HG02588 (cell line): ENCODE measurements around the gene FMO1.
"Not testable (repeated sequence)": the region's sequence is repeated elsewhere in the genome, so short reads cannot be mapped to it uniquely, and the experiment has no call there.

ENCODE experiments used
- ATAC-seq: cut with Tn5 transposase; IDR thresholded peaks from one replicate; pipeline ENCODE4 v1.9.1; 2021; ENCODE audit warnings: mild to moderate bottlenecking, moderate library complexity; ENCODE audit not compliant: unreplicated experiment

The FMO1 gene, protein sequence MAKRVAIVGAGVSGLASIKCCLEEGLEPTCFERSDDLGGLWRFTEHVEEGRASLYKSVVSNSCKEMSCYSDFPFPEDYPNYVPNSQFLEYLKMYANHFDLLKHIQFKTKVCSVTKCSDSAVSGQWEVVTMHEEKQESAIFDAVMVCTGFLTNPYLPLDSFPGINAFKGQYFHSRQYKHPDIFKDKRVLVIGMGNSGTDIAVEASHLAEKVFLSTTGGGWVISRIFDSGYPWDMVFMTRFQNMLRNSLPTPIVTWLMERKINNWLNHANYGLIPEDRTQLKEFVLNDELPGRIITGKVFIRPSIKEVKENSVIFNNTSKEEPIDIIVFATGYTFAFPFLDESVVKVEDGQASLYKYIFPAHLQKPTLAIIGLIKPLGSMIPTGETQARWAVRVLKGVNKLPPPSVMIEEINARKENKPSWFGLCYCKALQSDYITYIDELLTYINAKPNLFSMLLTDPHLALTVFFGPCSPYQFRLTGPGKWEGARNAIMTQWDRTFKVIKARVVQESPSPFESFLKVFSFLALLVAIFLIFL

DNA sequence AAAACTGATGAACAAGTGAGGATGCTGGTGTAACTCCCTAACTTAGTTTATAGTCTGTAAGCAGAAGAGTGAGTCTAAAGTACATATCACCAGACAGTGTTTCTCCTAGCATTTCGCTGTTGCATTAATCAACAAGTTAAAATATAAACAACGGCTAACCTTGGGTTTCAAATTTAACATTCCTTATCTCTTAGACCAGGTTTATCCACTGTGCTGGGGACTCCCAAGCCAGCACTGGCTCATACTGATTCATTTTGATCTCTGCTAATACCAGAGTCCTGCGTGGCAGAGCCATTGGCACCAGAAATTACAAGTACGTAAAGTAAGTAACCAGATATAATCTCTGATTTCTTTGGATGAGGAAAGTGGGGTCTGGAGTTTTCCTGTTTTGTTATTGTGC, at the start of gene FMO1:
Gene FMO1 (plus strand): TSS at position 193 of the 400 bp plus-strand sequence. CDS start 9,594 bp downstream, outside the sequence.
- no peak for ATAC-seq

DNA sequence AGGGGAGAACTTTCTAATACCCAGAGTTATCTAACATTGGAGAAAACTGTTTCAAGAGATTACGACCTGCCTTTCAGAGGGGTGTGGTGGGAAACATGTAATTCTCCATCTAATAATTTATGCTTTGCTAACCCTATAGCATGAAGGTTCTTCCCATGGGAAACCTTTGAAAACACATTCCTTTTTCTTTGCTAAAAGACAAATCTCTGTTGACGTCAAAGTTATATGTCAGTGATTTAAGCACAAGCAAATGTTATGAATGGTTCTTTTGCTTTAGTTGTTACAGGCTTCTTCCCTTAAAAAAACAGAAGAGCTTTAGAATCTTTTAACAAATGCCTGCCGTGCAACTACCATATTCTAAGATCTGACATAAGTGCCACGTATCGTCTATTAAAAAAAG, 44.0 kb upstream of the FMO1 start:
- ATAC-seq, result no peak

DNA sequence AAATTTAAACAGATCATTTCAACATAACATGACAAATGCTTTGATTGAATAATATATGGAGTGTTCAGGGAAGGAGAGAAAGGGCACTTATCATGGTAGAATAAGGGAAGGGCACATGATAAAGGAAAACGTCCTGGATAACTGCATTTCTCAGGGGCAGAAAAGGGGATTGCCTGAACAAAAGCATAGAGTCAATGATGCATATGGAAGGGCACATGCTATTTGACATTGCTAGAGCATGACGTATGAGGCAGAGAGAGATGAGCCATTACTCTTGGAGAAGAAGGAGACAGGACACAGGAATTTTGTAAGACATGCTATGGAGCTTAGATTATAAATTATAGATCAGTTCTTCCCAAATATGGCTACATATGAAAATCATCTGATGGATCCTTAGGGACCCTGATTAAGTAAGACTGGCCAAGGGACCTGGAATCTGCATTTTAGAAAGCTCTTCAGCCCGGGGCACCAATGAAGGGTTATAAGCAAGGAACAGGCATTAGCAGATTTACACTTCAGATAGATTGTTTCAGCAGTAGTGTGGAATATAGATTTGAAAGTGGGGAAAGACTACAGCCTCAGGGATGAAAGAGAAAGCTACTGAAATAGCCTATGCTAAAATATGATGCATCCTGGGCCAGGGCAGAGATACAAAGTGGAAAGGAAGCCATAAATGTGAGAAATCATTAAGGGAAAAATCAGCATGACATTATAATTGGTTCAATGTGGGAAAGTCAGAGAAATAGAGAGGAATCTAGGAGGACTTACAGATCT, 41.9 kb upstream of the FMO1 start:
- ATAC-seq, result no peak

DNA sequence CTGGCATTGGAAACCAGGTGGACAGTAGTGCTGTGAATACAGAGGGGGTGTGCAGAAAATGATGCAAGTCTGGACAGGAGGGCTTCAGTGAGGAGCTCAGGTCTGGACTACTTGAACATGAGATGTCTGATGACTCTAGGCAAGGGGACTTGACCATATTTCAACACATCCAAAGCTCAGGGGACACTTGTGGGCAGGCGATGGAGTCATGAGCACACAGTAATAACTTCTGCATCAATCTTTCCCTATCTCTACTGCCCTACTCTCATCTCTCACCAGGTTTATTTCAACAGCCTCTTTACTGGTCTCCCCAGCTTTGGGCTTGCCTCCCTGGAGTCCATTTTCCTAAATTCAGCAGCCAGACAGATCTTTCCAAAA, 41.3 kb upstream of the FMO1 start:
- no peak for ATAC-seq

DNA sequence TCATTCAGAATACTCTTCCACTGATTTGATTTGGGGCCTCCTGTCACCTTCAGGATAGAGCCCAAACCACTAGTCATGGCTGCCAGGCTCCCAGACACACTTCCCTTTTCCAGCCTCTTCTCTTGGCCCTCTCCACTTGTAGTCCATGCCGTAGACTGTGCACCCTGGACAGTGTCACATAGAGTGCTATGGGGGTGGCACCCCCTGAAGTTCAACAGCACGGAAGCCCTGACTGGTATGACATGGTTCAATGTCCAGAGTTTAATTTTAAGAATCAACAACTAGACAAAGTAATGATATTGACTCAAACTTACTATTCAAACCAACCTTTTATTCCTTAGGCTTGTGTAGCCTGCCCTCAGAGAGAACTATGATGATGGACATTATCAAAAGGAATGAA, 40.9 kb upstream of the FMO1 start:
- no peak for ATAC-seq

DNA sequence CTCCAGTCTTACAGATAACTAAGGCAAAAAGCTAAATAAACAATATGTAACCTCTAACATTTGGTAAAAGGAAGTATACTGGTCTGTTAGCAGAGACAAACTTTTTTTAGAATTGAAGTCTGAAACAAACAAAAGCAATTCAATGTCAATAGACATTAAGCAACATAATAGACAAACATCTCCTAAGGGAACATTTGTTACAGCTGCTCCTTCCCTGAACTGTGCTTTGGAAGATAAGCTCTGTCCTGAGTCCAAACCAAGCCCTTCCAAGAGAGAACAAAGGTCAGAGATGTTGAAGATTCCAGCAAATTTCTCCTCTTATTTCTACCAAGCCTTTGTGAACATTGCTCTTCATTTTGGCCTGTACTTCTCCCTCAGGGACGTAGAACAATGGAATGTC, 37.9 kb upstream of the FMO1 start:
- no peak for ATAC-seq

DNA sequence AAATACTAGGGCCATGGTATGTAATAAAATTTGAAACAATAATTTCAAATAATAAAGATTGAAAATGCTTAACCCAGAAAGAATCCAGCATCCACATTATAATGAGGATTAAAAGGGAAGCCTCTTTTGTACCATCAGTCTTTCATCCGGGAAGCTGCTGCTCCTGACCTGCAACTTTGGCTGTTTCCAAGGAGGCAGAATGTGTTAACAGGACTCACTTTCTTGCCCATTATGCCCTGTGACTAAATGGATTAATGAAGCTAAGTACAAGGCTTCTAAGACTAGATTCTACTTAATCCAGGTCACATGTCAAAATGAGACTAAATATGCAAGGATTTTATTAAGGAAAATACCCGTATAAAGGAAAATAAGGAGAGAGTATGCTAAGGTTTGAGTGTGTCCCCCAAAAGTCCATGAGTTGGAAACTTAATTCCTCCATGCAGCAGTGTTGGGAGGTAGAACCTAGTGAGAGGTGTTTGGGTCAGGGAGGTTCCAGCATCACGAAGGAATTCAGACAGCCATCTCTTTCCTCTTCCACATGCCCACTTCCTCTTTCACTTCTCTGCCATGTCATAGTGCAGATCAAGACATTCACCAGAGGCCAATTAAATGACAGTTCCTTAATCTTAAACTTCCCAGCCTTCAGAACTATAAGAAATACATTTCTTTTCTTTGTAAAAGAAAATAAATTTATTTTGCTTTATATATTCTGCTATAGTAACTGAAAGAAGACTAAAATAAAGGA, 35.5 kb upstream of the FMO1 start:
- no peak for ATAC-seq

DNA sequence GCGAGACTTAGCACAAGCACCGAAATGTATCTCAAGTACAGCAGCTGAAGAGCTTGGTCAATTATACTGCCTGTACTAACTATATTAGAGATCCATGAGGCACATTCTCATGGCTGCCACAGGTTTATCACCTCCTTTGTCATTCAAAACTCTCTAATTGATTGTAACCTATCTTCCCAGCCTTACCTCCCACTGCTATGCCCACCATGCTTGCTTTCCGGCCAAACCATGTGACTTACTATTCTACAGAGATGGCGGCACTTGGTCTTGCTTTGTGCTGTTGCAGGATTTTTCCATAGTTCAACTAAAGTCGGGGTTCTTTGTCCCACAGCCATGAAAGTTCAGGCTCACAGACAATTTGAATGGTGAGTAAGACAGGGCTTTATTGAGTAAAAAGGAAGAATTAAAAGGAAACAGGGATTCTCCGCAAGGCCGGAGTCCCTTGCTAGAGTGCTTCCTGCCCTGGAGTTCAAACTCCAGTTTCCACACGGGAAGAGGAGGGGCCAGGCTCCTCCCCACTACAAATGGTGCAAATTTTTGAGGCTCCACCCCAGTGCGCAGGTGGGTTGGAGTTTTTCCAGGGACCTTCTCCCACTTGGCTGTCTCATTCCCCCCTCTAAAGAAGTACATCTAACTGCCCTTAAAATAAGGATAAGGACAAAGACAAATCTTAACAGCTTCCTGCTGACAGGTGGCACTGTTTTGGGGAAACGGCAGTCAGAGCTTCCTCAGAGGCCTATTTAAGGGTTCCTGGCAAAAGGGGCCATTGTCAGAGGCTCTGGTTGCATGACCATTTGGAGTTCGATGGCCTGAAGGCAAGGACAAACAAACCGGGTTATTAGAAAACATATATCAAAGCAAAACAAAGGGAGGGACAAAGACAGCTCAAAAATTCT, 34.5 kb upstream of the FMO1 start:
- ATAC-seq, result no peak

DNA sequence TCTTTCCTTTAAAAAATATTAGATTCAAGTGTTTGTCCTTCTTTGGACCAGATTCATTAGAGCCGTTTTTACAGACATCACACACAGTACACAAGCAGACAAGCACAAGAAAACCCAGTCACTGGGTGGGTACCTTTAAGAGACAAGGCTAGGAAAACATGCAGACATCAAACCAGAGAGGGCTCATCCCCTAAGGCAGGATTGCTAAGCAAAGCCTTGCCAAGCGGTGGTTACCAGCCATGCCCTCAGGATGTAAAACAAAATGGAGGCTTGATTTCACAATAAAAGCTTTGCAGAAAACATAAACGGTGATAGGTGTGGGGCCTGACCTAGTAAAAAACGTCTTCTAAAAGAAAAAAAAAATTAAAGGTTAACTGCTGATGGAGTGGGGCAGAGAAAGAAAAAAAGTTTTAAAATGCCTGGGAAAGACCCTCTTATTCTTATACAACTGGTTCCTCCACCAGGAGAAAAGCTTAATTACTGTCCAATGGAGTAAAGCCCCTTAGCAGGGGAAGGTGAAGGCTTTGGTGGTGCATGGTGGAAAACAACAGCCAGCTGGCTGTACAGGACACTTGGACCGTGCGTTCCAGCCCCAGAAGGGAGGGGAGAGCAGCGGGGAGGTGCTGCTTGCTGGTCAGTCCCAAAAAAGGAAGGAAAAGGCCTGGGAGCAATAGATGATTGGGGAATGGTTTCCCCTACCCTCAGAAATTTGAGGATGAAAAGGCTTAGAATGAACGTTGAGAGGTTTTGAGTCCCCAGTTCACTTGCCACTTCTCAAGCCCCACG, 30.4 kb upstream of the FMO1 start:
- ATAC-seq, result no peak

DNA sequence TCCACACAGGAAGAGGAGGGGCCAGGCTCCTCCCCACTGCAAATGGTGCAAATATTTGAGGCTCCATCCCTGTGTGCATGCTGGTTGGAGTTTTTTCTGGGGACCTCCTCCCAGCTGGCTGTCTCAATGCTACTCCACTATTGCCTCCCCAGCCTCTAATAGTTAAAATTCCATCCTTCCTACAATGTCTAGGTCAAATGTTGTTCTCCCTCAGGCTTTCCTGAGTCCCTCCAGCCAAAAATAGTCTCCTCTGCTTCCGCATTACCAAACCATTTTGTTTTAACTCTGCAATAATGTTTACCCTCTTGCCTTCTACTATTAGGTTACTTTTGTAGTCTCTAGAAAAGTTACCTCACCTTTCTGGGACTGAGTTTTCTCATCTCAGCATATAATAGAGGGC, 29.6 kb upstream of the FMO1 start:
- ATAC-seq, result no peak

DNA sequence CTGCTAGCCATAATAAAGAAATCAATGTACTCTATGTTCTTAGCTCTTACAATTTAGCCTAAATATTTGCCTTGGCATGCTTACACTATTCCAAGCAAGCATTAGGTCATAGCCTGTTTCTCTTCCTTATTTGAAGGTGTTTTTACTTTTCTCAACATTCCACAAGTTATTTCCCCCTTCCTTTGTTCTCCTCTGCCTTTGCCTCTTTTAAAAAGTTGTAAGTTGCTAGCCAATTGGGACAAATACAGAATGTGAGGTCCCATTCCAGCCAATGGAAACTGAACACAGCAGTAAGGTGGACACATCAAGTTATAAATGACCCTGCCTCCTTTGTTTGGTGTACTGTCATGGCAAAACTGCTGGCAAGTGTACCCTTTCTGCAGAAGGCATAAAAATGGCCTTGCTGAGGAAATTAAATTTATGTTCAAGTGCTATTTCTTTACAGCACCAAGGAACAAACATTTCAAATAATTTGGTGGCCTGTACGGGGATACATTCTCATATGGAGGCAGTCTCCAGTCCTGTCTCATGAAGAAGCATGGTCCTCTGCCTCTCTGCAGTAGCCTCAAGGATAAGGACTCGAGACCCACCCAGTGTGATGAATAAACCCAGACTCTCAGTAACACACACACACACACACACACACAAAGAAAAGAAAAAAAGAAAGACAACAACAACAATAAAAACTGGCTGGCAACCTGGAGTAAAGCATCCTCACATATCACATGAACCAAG, 28.8 kb upstream of the FMO1 start:
- ATAC-seq, result no peak

DNA sequence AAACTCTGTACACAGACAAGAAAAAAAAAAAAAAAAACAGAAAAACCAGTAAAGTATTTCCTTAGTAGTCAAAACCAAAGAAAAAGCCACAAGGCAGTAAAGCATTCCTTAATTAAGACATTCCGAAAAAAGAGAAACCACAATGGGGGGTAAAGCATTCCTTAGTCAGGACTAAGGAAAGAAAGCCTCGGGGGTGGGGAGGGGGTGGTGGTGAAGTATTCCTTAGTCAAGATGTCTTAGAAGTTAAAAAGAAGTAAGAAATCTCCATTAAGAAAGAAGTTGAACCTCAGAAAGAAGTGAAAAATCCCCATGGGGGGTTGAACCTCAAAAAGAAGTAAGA, 28.2 kb upstream of the FMO1 start:
- ATAC-seq, result no peak

DNA sequence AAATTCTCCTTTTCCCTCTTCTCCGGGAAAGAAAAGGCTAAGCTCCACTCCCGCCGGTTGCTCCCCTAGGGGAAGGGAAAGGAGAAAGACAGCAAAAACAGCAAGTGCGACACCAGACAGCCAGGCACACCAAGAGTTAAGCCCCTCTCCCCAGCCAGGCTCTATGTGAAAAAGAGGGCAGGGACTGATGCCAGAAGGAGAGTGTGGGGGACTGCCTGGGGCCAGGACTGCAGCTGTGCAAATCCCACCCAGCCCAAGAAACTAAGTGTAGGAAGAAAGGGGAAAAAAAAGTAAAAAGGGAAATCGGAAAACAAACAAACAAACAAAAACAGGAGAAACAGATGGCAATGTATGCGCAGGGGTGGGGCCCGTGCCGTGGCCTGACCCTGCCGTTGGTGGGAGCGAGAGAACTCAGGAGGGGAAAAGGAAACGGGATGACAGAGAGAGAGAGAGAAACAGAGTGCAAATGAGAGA, 27.7 kb upstream of the FMO1 start:
- ATAC-seq, result no peak

DNA sequence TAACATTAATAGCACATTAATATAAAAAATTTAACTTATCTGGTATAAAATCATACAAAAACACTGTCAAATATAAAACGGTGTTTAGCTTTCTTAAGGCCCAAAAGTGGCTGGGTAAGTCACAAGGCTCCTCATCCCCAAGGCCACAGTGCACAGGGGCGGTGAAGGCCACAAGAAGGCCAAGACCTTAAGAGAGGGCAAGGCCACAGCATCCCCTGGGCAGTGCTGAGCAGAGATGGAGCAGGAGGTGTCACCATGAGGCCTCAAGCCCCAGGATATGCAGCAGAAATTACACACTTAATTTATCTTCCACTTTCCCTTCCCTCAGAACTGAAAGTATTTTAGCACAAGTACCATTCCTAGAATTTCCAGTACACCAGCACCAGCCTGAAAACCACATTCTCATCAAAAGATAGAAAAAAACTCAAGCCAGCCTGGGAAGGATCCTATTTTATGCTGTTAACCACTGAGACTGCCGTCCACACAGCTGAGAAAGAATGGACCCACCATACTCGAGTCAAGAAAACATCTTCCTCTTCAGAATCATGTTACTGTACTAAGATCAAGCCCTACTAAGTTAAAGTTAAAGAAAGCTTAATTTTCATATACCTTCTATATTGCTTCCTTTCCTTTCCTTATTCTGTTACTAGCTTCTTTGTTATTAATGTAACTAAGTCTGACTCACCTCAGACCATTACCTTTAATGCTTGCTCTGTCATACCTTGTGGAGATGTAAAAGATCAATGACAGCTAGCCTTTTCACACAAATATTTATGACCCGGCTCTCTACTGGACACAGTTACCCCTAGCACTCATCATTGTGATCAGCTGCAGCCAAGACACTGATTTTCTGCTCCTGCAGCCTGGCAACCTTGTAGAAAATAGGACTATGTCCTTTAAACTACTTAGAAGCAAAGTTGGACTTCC, 26.4 kb upstream of the FMO1 start:
- ATAC-seq, result no peak

DNA sequence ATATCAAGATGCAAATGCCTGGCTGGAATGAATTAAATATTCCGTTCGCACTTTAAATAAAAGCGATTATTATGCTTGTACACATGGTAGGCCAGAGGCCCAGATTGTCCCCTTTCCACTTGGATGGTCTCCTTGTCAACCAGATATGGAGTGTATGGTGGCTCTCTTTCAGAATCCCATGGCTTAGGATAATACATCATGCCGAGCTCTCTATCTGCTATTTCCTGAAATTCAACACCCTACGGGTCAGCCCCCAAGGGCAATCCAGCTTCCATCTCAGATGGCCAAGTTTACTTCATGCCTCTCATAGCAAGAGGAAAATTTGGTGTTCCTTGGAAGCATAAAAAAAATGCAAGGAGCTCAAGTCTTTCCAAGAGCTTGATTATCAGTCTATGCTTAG, 25.4 kb upstream of the FMO1 start:
- ATAC-seq, result no peak

DNA sequence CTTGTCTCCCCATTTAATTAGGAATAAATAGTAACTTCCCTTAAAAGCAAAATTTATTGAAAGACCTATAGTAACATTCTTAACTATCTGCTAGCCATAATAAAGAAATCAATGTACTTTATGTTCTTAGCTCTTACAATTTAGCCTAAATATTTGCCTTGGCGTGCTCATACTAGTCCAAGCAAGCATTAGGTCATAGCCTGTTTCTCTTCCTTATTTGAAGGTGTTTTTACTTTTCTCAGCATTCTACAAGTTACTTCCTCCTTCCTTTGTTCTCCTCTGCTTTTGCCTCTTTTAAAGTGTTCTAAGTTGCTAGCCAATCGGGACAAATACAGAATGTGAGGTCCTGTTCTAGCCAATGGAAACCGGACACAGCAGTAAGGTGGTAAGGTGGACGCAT, 24.0 kb upstream of the FMO1 start:
- not testable (repeated sequence) for ATAC-seq

DNA sequence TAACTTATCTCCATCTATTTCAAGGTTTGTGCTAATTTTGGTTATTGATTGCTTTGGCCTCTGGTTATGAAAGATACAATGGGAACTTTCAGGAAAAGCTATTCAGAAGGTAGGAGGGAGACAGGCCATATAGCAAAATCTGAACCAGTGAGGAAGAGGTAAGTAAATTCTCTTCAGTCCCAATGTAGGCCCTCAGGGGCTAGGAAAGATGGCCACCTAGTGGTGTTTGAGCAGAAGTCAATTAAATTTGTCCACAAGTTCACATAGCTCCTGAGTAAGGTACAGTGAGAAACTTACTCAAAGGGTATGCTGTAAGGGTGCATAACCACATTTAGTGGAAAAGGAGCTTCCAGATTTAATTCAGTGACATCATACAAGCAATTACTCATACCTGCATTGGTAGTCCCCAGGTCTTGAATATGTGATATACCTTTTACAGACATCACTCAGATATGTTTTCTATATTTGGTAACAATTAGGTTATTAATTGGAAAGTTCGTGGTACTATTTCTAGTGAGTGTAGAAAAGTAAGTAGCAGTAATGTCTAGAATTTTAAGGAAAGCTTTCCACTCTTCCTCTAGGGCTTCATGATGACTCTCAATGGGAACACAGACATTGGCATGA, 21.4 kb upstream of the FMO1 start:
- ATAC-seq, result no peak
